Fibroblast of lung (primary cell): ENCODE data around the gene UBE2E2.

Experiments
- CTCF ChIP-seq, 2 donors: IDR thresholded peaks in 1 of 2; conservative IDR thresholded peaks in 1 of 2; 1 replicate in 1 of 2; 2 replicates in 1 of 2; pipeline ENCODE4 v1.5.1; 2011 to 2012; ENCODE audit warnings: low read length in 2 of 2, control low read depth in 1 of 2, inconsistent platforms in 1 of 2, low read depth in 1 of 2, mild to moderate bottlenecking in 1 of 2
- EZH2 ChIP-seq: IDR thresholded peaks from 2 replicates; pipeline ENCODE4 v1.5.1; 2012; ENCODE audit warnings: low read length, control low read depth, mild to moderate bottlenecking; ENCODE audit errors: missing control alignments

- TF ChIP-seq EZH2 (no peak), CTCF (conservative IDR thresholded peaks at IDR 0.05 in 1 of 2, IDR thresholded peaks at IDR 0.05 in 1 of 2; ENCODE audit: low read depth in 1 of 2, low read length in 2 of 2) (no peak)
Measured at GRCh38 chr3:23259515-23259914, 56.4 kb downstream of the UBE2E2 start.
